ENCODE results near the gene SUPT20HL2. TPM values are rescaled to one million over a fixed set of nuclear protein-coding genes. Genes with fewer than 3 reads are reported as not detected.

SUPT20HL2 gene
- total RNA-seq, 6 experiments from 2014 or later: not detected

GRCh38 chrX:24350217-24350616, 36.3 kb upstream of the SUPT20HL2 start:
- intact Hi-C loops (cut with DNase I): no loop called here
- no peak for DNase-seq
- ATAC-seq: no peak

DNA sequence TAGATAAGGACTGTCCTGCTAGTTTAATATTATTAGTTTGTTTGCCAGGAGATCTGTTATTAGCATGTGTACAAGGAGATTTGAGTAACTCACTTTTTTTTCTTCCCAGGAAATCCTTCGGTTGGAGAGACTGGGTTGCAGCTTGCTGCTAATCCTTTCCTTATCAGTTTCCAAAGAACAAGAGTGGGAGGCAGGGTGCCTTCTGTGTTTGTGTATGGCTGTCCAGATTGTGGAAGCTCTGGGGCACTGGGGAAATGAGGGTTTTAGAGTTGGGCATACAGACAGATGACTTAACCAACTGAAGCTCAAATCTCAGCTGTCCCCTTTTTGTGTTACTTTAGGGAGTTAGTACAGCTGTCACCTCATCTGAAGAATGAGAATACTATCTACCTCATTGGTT, 34.0 kb upstream of the SUPT20HL2 start:
- H3K9me3 ChIP-seq: no peaks in the 10 kb centered on the region
- DNase-seq: no peak
- H3K27ac ChIP-seq: no peak overlapping the region
- no peaks in the 10 kb centered on the region for H3K27me3 ChIP-seq
- no peak overlapping the region for H3K4me3 ChIP-seq
- WGBS (ENCODE audit: insufficient coverage, low coverage, low lambda C conversion rate, missing lambda C conversion rate): 45% methylated on average over 1 of the region's 1 CpG
- H3K4me1 ChIP-seq: no peaks in the 10 kb centered on the region
- H3K36me3 ChIP-seq: no peaks in the 10 kb centered on the region
- intact Hi-C loops (cut with DNase I): no loop called here
- TF ChIP-seq, protein P1, sequence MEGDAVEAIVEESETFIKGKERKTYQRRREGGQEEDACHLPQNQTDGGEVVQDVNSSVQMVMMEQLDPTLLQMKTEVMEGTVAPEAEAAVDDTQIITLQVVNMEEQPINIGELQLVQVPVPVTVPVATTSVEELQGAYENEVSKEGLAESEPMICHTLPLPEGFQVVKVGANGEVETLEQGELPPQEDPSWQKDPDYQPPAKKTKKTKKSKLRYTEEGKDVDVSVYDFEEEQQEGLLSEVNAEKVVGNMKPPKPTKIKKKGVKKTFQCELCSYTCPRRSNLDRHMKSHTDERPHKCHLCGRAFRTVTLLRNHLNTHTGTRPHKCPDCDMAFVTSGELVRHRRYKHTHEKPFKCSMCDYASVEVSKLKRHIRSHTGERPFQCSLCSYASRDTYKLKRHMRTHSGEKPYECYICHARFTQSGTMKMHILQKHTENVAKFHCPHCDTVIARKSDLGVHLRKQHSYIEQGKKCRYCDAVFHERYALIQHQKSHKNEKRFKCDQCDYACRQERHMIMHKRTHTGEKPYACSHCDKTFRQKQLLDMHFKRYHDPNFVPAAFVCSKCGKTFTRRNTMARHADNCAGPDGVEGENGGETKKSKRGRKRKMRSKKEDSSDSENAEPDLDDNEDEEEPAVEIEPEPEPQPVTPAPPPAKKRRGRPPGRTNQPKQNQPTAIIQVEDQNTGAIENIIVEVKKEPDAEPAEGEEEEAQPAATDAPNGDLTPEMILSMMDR (IDR thresholded peaks at IDR 0.05): no peak
- TF ChIP-seq POLR2A (IDR thresholded peaks at IDR 0.05): no peak
- ATAC-seq: no peak

More at GRCh38 chrX:24350217-24350616, 36.3 kb upstream of the SUPT20HL2 start:
- Histone ChIP-seq H3K27ac (no peak overlapping the region), H3K4me1 (no peaks in the 10 kb centered on the region), H3K27me3 (no peaks in the 10 kb centered on the region), H3K9me3 (no peaks in the 10 kb centered on the region), H3K4me3 (no peak overlapping the region), H3K36me3 (no peaks in the 10 kb centered on the region)
- TF ChIP-seq POLR2A (IDR thresholded peaks at IDR 0.05): no peak
- TF ChIP-seq, protein P1 (IDR thresholded peaks at IDR 0.05): no peak
- 94% methylated on average over 3 of the region's 4 CpGs for WGBS (ENCODE audit: insufficient coverage, low coverage, low lambda C conversion rate, missing lambda C conversion rate)

GRCh38 chrX:24343719-24344118, 29.9 kb upstream of the SUPT20HL2 start:
- no peaks in the 10 kb centered on the region for H3K36me3 ChIP-seq
- 55% methylated on average over 9 of the region's 9 CpGs for WGBS (ENCODE audit: insufficient coverage, low coverage, low lambda C conversion rate, missing lambda C conversion rate)
- no peaks in the 10 kb centered on the region for H3K9me3 ChIP-seq
- H3K27ac ChIP-seq: no peak overlapping the region
- peaks cover 0 to 4% of the 10 kb centered on the region in 2 donors for H3K27me3 ChIP-seq
- TF ChIP-seq, protein P1 (IDR thresholded peaks at IDR 0.05): no peak
- no peak for TF ChIP-seq POLR2A (IDR thresholded peaks at IDR 0.05)
- ATAC-seq (no peak), DNase-seq (no peak)
- no peak overlapping the region for H3K4me3 ChIP-seq
- no peaks in the 10 kb centered on the region for H3K4me1 ChIP-seq
- intact Hi-C loops (cut with DNase I): no loop called here

DNA sequence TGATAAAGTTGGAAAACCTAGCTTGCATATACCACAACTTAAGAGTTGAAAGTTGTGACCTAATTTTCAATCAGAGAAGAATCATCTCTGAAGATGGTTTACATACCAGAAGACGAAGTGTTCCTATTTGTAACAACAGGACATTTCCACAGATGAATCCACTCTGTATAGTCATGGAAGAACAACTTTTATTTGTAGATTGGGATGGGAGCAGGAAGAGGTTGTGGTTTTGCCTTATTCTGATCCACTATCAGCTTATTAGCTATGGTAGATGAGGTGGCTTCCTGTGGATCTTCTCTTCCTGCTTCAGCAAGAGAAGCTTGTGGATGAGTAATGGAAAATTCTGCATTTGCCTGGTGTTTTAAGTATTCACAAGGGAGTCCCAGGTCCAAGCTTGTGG, 27.9 kb upstream of the SUPT20HL2 start:
- ATAC-seq (no peak), DNase-seq (no peak)
- no peaks in the 10 kb centered on the region for H3K4me1 ChIP-seq
- intact Hi-C loops (cut with DNase I): no loop called here
- no peaks in the 10 kb centered on the region for H3K36me3 ChIP-seq
- 64% methylated on average over 1 of the region's 1 CpG for WGBS (ENCODE audit: insufficient coverage, low coverage, low lambda C conversion rate, missing lambda C conversion rate)
- H3K27me3 ChIP-seq: peaks cover 0 to 4% of the 10 kb centered on the region in 2 donors
- no peaks in the 10 kb centered on the region for H3K9me3 ChIP-seq
- no peak overlapping the region for H3K27ac ChIP-seq
- TF ChIP-seq POLR2A (IDR thresholded peaks at IDR 0.05): no peak
- TF ChIP-seq, protein P1 (IDR thresholded peaks at IDR 0.05): no peak
- H3K4me3 ChIP-seq: no peak overlapping the region

DNA sequence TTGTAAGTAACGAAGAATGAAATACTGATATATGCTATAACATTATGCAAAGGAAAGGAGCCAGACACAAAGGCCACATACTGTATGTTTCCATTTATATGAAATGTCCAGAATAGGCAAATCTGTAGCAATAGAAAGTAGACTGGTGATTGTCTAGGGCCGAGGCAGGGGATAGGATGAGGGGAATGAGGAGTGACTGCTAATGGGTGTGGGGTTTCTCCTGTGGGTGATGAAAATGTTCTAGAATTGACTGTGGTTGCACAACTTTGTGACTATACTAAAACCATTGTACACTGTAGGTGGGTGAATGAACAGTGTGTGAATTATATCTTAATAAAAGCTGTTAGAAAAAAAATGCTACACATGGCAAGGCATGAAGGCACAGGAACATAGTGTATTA, 26.6 kb upstream of the SUPT20HL2 start:
- WGBS (ENCODE audit: insufficient coverage, low coverage, low lambda C conversion rate, missing lambda C conversion rate): 71% methylated on average over 2 of the region's 2 CpGs
- Histone ChIP-seq H3K27ac (no peak overlapping the region), H3K27me3 (peaks cover 0 to 4% of the 10 kb centered on the region in 2 donors), H3K4me1 (no peaks in the 10 kb centered on the region), H3K9me3 (no peaks in the 10 kb centered on the region), H3K36me3 (no peaks in the 10 kb centered on the region), H3K4me3 (no peak overlapping the region)
- no peak for DNase-seq
- no peak for ATAC-seq
- intact Hi-C loops (cut with DNase I): no loop called here
- TF ChIP-seq POLR2A (IDR thresholded peaks at IDR 0.05): no peak
- TF ChIP-seq, protein P1 (IDR thresholded peaks at IDR 0.05): no peak
